ENCODE data around the gene COG3. TPM values are rescaled to one million over a fixed set of nuclear protein-coding genes. Genes with fewer than 3 reads are reported as not detected.

The COG3 gene
- total and polyA plus RNA-seq, 4 donors, result 22.8 to 113 (median 38.2) TPM

GRCh38 chr13:45439008-45439407 lies 25.7 kb upstream of the COG3 start:
- H3K27me3 ChIP-seq (ENCODE audit: control insufficient read depth in 4 of 4, insufficient read depth in 4 of 4, low read length in 3 of 4), result no peaks in the 10 kb centered on the region
- H3K27ac ChIP-seq (ENCODE audit: low read depth in 1 of 2, low read length in 2 of 2), result no peak overlapping the region
- no peaks in the 10 kb centered on the region for H3K9me3 ChIP-seq (ENCODE audit: control insufficient read depth in 4 of 4, low read length in 3 of 4)
- WGBS, result 91% methylated on average over 4 of the region's 4 CpGs
- H3K9ac ChIP-seq (ENCODE audit: low read depth in 1 of 2, low read length in 2 of 2), result no peak overlapping the region
- H3K4me1 ChIP-seq (ENCODE audit: control insufficient read depth in 4 of 4, insufficient read depth in 4 of 4, low read length in 3 of 4), result peaks cover 5 to 39% (median 20%) of the 10 kb centered on the region in 4 donors
- TF ChIP-seq TAF1 (conservative IDR thresholded peaks at IDR 0.05), result no peak
- no peak for TF ChIP-seq ZBTB33 (IDR thresholded peaks at IDR 0.05)
- no peak for TF ChIP-seq RAD21 (IDR thresholded peaks at IDR 0.05)
- TF ChIP-seq REST (IDR thresholded peaks at IDR 0.05), result no peak
- TF ChIP-seq ATF3 (IDR thresholded peaks at IDR 0.05), result no peak
- no peak for TF ChIP-seq HNF4A (conservative IDR thresholded peaks at IDR 0.05)
- no peak for TF ChIP-seq HNF4G (IDR thresholded peaks at IDR 0.05)
- TF ChIP-seq YY1 (IDR thresholded peaks at IDR 0.05), result no peak
- no peak for TF ChIP-seq SP1 (IDR thresholded peaks at IDR 0.05)
- no peak for TF ChIP-seq FOXA2 (IDR thresholded peaks at IDR 0.05)
- no peak for DNase-seq (ENCODE audit: low spot score)
- no peaks in the 10 kb centered on the region for H3K36me3 ChIP-seq (ENCODE audit: control insufficient read depth in 4 of 4, insufficient read depth in 3 of 4, low read depth in 1 of 4, low read length in 3 of 4)
- H3K4me3 ChIP-seq (ENCODE audit: low read depth in 1 of 3, low read length in 3 of 3), result no peak overlapping the region

- H3K9me3 ChIP-seq (ENCODE audit: control insufficient read depth in 4 of 4, low read length in 3 of 4), result no peaks in the 10 kb centered on the region
- H3K4me3 ChIP-seq (ENCODE audit: low read depth in 1 of 3, low read length in 3 of 3), result no peak overlapping the region
- peak overlapping the region; percentile 54 to 92 for H3K27ac ChIP-seq (ENCODE audit: low read depth in 1 of 2, low read length in 2 of 2)
- H3K27me3 ChIP-seq (ENCODE audit: control insufficient read depth in 4 of 4, insufficient read depth in 4 of 4, low read length in 3 of 4), result no peaks in the 10 kb centered on the region
- peak overlapping the region in 1 of 2 donors; percentile 54 for H3K9ac ChIP-seq (ENCODE audit: low read depth in 1 of 2, low read length in 2 of 2)
- H3K4me1 ChIP-seq (ENCODE audit: control insufficient read depth in 4 of 4, insufficient read depth in 4 of 4, low read length in 3 of 4), result peaks cover 5 to 33% (median 15%) of the 10 kb centered on the region in 4 donors
- no peak for DNase-seq (ENCODE audit: low spot score)
- WGBS, result 87% methylated on average over 3 of the region's 3 CpGs
- no peak for TF ChIP-seq SP1 (IDR thresholded peaks at IDR 0.05)
- TF ChIP-seq EGR1 (IDR thresholded peaks at IDR 0.05; ENCODE audit: low read depth in 2 of 2), result no peak
- no peak for TF ChIP-seq REST (IDR thresholded peaks at IDR 0.05)
- TF ChIP-seq YY1 (IDR thresholded peaks at IDR 0.05), result no peak
- no peak for TF ChIP-seq HNF4A (conservative IDR thresholded peaks at IDR 0.05)
- TF ChIP-seq JUND (IDR thresholded peaks at IDR 0.05), result no peak
- TF ChIP-seq MAX (IDR thresholded peaks at IDR 0.05), result no peak
- no peaks in the 10 kb centered on the region for H3K36me3 ChIP-seq (ENCODE audit: control insufficient read depth in 4 of 4, insufficient read depth in 3 of 4, low read depth in 1 of 4, low read length in 3 of 4)
Observed at GRCh38 chr13:45439781-45440462, 24.8 kb upstream of the COG3 start.
